SK-N-MC (cell line): Measurements from ENCODE around the gene SPACA5B.
"Not testable (repeated sequence)": the region's sequence is repeated elsewhere in the genome, so short reads cannot be mapped to it uniquely, and the experiment has no call there.

ENCODE experiments used
- DNase-seq: peaks from one replicate; pipeline ENCODE4 v3.0.0-alpha.2; 2011; ENCODE audit warnings: low read depth, low spot score
- H3K27ac ChIP-seq: fragments of 200-600 bp; sonication (generic); 2 replicates; pipeline ENCODE4 v1.5.1; 2016; ENCODE audit warnings: mixed run types
- H3K36me3 ChIP-seq: fragments of 200-600 bp; sonication (generic); 2 replicates; pipeline ENCODE4 v1.6.1; 2017; ENCODE audit warnings: antibody characterized with exemption, low read length, mixed read lengths; ENCODE audit not compliant: insufficient read depth
- H3K4me3 ChIP-seq: fragments of 200-600 bp; sonication (generic); 2 replicates; pipeline ENCODE4 v1.5.1; 2016
- H3K9ac ChIP-seq: fragments of 200-600 bp; sonication (generic); 2 replicates; pipeline ENCODE4 v1.8.0; 2017; ENCODE audit warnings: mixed run types, mixed read lengths; ENCODE audit not compliant: insufficient read length
- H3K9me3 ChIP-seq: fragments of 200-600 bp; sonication (generic); 2 replicates; pipeline ENCODE4 v1.6.1; 2017; ENCODE audit warnings: low read depth, mild to moderate bottlenecking, antibody characterized with exemption, low read length, moderate library complexity, mixed read lengths
- EZH2 ChIP-seq: fragments of 200-600 bp; sonication (generic); IDR thresholded peaks from one replicate; pipeline ENCODE4 v1.6.1; 2017; ENCODE audit warnings: antibody characterized with exemption
- FOXP2 ChIP-seq: optimal IDR thresholded peaks from 2 replicates; pipeline ENCODE3; 2011; ENCODE audit warnings: mild to moderate bottlenecking, moderate library complexity; ENCODE audit not compliant: insufficient read depth; ENCODE audit errors: extremely low read length, control extremely low read depth
- POLR2AphosphoS5 ChIP-seq: IDR thresholded peaks from 2 replicates; pipeline ENCODE4 v1.6.1; 2012; ENCODE audit warnings: mild to moderate bottlenecking, low read depth, low read length, borderline replicate concordance

The SPACA5B gene

GRCh38 chrX:48130326-48130725 lies at the start of gene SPACA5B:
TSS of gene SPACA5B (plus strand) at chrX:48130626. CDS start at chrX:48130688, 62 bp downstream.
- not testable (repeated sequence) for H3K36me3 ChIP-seq, H3K27ac ChIP-seq, H3K4me3 ChIP-seq, DNase-seq, H3K9me3 ChIP-seq, H3K9ac ChIP-seq

GRCh38 chrX:48083212-48083611 lies 47.2 kb upstream of the SPACA5B start:
- no peaks in the 10 kb centered on the region for H3K9me3 ChIP-seq
- H3K27ac ChIP-seq = no peak overlapping the region
- no peaks in the 10 kb centered on the region for H3K36me3 ChIP-seq
- no peak for DNase-seq
- TF ChIP-seq EZH2 (no peak), POLR2AphosphoS5 (no peak), FOXP2 (no peak)
- H3K4me3 ChIP-seq = no peak overlapping the region
- H3K9ac ChIP-seq = no peak overlapping the region

GRCh38 chrX:48083706-48084105 lies 46.7 kb upstream of the SPACA5B start:
- no peak overlapping the region for H3K9ac ChIP-seq
- no peak for TF ChIP-seq POLR2AphosphoS5
- H3K27ac ChIP-seq = no peak overlapping the region
- DNase-seq = no peak
- H3K9me3 ChIP-seq = no peaks in the 10 kb centered on the region
- H3K4me3 ChIP-seq = no peak overlapping the region
- no peaks in the 10 kb centered on the region for H3K36me3 ChIP-seq

- no peak for DNase-seq
- Histone ChIP-seq H3K9me3 (no peaks in the 10 kb centered on the region), H3K4me3 (no peak overlapping the region), H3K9ac (no peak overlapping the region), H3K27ac (no peak overlapping the region), H3K36me3 (no peaks in the 10 kb centered on the region)
- no peak for TF ChIP-seq FOXP2
- TF ChIP-seq POLR2AphosphoS5 = no peak
- TF ChIP-seq EZH2 = no peak
These were observed 44.3 kb upstream of the SPACA5B start for GRCh38 chrX:48086082-48086481.

GRCh38 chrX:48090123-48090522 lies 40.3 kb upstream of the SPACA5B start:
- H3K9ac ChIP-seq = no peak overlapping the region
- TF ChIP-seq EZH2 (no peak), POLR2AphosphoS5 (no peak), FOXP2 (no peak)
- H3K9me3 ChIP-seq = no peaks in the 10 kb centered on the region
- no peak for DNase-seq
- H3K4me3 ChIP-seq = no peak overlapping the region
- no peak overlapping the region for H3K27ac ChIP-seq
- H3K36me3 ChIP-seq = no peaks in the 10 kb centered on the region

- H3K27ac ChIP-seq, DNase-seq, H3K9me3 ChIP-seq, H3K9ac ChIP-seq, H3K36me3 ChIP-seq, H3K4me3 ChIP-seq: not testable (repeated sequence)
These were observed 37.9 kb upstream of the SPACA5B start for GRCh38 chrX:48092558-48092957.

GRCh38 chrX:48101443-48101842 lies 29.0 kb upstream of the SPACA5B start:
- Histone ChIP-seq H3K9me3 (no peaks in the 10 kb centered on the region), H3K4me3 (no peak overlapping the region), H3K27ac (no peak overlapping the region), H3K36me3 (no peaks in the 10 kb centered on the region), H3K9ac (no peak overlapping the region)
- no peak for DNase-seq
- TF ChIP-seq FOXP2 (no peak), POLR2AphosphoS5 (no peak), EZH2 (no peak)

- H3K27ac ChIP-seq = no peak overlapping the region
- H3K9ac ChIP-seq = no peak overlapping the region
- DNase-seq = no peak
- no peak overlapping the region for H3K4me3 ChIP-seq
- no peaks in the 10 kb centered on the region for H3K9me3 ChIP-seq
- TF ChIP-seq POLR2AphosphoS5 (no peak), EZH2 (no peak), FOXP2 (no peak)
- no peaks in the 10 kb centered on the region for H3K36me3 ChIP-seq
These were observed 27.5 kb upstream of the SPACA5B start for GRCh38 chrX:48102874-48103374.

- no peak for DNase-seq
- TF ChIP-seq FOXP2 = no peak
- TF ChIP-seq POLR2AphosphoS5 = no peak
- no peak for TF ChIP-seq EZH2
- Histone ChIP-seq H3K27ac (no peak overlapping the region), H3K36me3 (no peaks in the 10 kb centered on the region), H3K9ac (no peak overlapping the region), H3K9me3 (no peaks in the 10 kb centered on the region), H3K4me3 (no peak overlapping the region)
These were observed 22.7 kb upstream of the SPACA5B start for GRCh38 chrX:48107717-48108116.

GRCh38 chrX:48125286-48125685 lies 5.1 kb upstream of the SPACA5B start:
- DNase-seq, H3K9me3 ChIP-seq, H3K36me3 ChIP-seq, H3K27ac ChIP-seq, H3K9ac ChIP-seq, H3K4me3 ChIP-seq: not testable (repeated sequence)

GRCh38 chrX:48132308-48132844 lies 1.9 kb downstream of the SPACA5B start:
- H3K36me3 ChIP-seq, H3K4me3 ChIP-seq, H3K9ac ChIP-seq, H3K9me3 ChIP-seq, DNase-seq, H3K27ac ChIP-seq: not testable (repeated sequence)

GRCh38 chrX:48139076-48139475 lies 8.7 kb downstream of the SPACA5B start:
- H3K9ac ChIP-seq, H3K27ac ChIP-seq, DNase-seq, H3K36me3 ChIP-seq, H3K9me3 ChIP-seq, H3K4me3 ChIP-seq: not testable (repeated sequence)

- DNase-seq, H3K4me3 ChIP-seq, H3K9ac ChIP-seq, H3K27ac ChIP-seq, H3K9me3 ChIP-seq, H3K36me3 ChIP-seq: not testable (repeated sequence)
These were observed 11.5 kb downstream of the SPACA5B start for GRCh38 chrX:48141810-48142508.
